H1 (cell line): ENCODE measurements around the gene NSG2. TPM values are rescaled to one million over a fixed set of nuclear protein-coding genes. Genes with fewer than 3 reads are reported as not detected.

Source experiments
- polyA plus RNA-seq, 7 experiments: library from polyadenylated mRNA; depleted of rRNA in 3 of 7; stranded (reverse) in 5 of 7; unstranded in 2 of 7; fragments of >200 nt in 5 of 7; fragments of 200-250 nt in 2 of 7; gene quantifications; 1 replicate in 5 of 7; 2 replicates in 1 of 7; 4 replicates in 1 of 7; pipeline versions ENCODE4 v1.2.1 to v1.2.3, GENCODE V29; 2011 to 2013; ENCODE audit warnings: missing spikeins in 2 of 7, mixed read lengths in 2 of 7
- total RNA-seq: library from RNA; stranded (reverse); fragmentation: NEBNext Ultra II Directional; extraction: Animal tissue kit (Norgen Biotek cat#: 25700); gene quantifications from 2 replicates; pipeline ENCODE4 v1.2.1, GENCODE V29; 2021

Gene NSG2
- total and polyA plus RNA-seq, 2 of the 8 experiments (the other 6 are each of a cell fraction or from before 2014, with no cell fraction given) = 0.56 to 0.78 TPM

Other genes starting within 250 kb of the NSG2 start
- gene CPEB4, start 157.4 kb upstream of the NSG2 start, total RNA-seq = 13.4 and 14.3 TPM in 2 replicates
- 5.7 and 8.4 TPM in 2 replicates for gene CPEB4, start 157.4 kb upstream of the NSG2 start, polyA plus RNA-seq (2011; rRNA removed)
- gene C5orf47, start 56.5 kb upstream of the NSG2 start, total RNA-seq = 0.29 TPM in 1 of 2 replicates, not detected in the other
- gene C5orf47, start 56.5 kb upstream of the NSG2 start, polyA plus RNA-seq (2011; rRNA removed) = 0.09 and 0.11 TPM in 2 replicates